ENCODE data around the gene MYO16.

MYO16 gene

DNA sequence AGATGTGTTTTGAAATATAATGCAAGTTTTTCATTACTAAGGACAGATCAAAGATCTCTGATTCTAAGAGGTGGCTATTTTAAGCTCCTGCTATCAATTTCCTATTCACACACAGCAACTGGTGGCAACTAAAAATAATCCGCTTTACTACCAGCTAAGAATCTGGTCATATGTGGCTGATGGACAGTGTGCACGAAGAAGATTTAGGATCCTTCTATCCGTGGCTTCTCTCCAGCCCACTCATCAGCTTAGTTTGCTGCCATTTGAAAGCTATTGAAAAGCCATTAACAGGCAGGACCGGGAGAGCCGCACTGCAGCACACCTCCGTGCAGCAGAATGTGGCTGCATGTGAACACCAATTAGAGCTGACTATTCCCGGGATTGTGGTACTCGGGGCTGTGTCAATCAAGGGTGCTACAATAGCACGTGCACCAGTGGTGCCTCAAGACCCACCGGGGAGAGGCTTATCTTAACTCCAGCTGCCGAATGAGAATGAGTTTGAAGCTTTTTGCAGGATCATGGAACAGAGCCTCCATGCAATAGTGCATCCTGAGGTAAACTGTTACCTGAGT is at the start of gene MYO16:
Gene MYO16 (plus strand): TSS at position 431 of the 572 bp plus-strand sequence. CDS start 234 bp downstream, outside the sequence.
- DNase-seq (ENCODE audit: low read depth), result no peak

- DNase-seq (ENCODE audit: low read depth), result no peak
Observed at GRCh38 chr13:108586826-108587225, 42.6 kb upstream of the MYO16 start.

DNA sequence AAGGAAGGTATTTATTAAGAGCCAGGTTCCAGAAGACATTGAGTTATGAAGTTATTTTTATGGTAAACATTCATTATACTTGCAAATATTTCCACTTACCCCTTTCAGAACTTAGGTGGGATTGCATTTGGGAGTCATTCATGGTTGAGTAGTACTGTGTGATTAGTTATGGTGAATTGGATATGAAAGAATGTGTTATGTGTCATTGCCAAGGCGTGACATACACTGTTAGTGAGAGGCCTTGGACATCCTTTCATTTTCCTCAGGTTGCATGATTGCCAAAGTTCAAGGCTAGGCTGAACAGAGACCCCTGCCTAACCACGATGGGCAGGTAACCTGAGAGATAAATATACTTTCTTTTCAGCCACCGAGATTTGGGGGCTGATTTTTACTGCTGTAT is 40.9 kb upstream of the MYO16 start:
- no peak for DNase-seq (ENCODE audit: low read depth)

DNA sequence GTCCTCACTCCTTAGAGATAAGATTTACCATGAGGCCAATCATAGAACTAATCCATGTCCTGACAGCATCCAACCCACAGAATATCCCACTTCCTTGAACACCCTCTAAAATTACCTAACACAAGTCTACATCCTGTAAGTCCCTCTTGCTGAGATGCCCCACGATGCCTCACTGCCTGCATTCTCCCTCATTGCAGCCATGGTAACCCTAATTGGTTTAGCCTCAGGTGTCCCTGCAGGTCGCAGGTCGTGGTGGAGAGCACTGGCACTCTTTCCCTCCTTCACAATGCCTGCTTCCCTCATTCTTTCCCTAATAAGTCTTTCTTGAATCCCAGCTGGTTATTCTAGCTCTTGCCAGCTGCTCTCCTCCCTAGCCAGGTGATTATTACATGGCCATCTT is 35.3 kb upstream of the MYO16 start:
- no peak for DNase-seq (ENCODE audit: low read depth)

DNA sequence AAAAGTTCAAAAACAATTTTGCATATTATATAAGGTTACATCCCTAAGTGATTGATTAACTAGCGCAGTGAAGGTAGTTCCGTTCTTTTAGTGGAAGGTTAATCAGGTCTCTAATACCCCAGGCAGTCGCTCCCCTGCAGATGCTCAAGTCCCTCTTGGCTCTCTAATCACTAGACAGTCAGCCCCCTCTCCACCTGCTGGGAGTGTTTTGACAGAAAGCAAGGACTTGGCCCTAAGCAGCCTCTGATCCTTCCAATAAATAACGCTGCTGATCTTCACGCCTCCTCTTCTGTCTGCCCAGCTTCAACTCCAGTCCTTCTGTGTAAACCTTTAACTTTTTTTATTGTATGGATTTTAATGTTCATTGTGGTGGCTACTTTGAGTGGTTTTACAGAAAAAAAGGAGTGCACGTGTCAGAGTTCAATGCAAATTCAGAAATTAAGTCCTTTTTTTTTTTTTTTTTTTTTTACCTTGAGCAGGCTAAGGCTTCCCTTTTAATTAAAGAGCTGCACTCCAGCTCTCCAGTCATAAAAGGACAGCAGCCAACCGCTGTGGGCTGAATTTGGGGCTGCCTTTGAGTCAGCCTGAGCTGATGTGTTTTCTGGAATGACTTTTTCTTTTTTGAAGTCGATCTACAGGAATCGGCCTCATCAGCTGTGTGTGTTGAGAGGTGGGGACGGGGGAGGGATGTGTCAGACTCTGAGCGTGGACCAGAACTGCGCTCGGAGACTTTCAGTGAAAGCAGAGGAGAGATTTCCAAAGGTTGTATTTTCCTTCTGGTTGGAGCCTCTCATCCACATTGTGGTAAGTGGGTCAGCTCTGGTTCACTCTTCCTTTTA is 33.8 kb upstream of the MYO16 start:
- no peak for DNase-seq (ENCODE audit: low read depth)

DNA sequence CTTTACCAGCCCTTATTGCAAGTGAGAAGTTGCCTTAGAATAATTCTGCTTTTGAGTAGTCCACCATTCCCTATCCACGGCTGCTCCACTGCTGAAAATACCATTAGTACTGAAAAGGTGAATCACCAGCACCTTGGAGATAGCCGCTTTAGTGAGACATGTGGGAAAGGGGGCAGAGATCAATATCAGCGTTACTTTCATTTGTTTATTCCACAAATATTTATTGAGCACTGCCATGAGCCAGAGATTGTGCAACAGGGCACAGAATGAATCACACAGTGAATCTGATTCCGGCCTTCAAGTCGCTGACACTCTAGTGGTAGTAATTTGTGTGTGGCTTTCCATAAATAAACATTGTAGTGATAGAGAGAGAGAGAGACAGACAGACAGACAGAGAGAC is 31.5 kb upstream of the MYO16 start:
- no peak for DNase-seq (ENCODE audit: low read depth)

GRCh38 chr13:108606424-108606823 is 23.0 kb upstream of the MYO16 start:
- no peak for DNase-seq (ENCODE audit: low read depth)

DNA sequence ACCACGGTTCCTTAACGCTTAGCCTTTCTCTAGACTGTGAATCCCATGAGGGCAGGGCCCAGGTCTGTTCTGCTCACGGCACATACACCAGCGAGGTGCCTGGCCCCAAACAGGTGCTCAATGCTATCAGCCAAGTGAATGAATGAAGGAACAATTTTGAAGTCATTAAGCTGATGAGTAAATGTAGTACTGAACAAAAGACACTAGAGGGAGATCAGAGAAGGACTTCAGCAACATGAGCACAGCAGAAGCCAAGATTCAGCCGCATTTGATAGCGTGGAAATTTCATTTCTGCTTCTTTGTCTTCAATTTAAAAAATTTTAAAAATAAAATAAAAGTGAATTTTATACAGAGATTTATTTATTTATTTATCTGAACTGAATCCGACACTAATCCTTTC is 20.1 kb upstream of the MYO16 start:
- DNase-seq (ENCODE audit: low read depth), result no peak

GRCh38 chr13:108610507-108610906 is 18.9 kb upstream of the MYO16 start:
- DNase-seq (ENCODE audit: low read depth), result no peak

DNA sequence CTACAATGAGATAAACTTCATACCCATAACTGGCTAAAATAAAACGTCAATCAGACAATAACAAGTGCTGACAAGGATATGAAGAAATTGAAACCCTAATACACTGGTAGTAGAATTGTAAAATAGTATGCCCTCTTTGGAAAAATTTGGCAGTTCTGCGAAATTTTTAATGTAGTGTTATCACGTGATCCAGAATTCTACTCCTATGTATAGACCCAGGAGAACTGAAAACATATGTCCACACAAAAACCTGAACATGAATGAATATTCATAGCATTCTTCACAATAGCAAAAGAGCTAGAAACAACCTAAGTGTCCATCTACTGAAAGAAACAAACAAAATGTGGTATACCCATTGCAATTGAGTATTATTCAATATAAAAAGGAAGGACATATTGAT is 14.2 kb upstream of the MYO16 start:
- DNase-seq (ENCODE audit: low read depth), result no peak

DNA sequence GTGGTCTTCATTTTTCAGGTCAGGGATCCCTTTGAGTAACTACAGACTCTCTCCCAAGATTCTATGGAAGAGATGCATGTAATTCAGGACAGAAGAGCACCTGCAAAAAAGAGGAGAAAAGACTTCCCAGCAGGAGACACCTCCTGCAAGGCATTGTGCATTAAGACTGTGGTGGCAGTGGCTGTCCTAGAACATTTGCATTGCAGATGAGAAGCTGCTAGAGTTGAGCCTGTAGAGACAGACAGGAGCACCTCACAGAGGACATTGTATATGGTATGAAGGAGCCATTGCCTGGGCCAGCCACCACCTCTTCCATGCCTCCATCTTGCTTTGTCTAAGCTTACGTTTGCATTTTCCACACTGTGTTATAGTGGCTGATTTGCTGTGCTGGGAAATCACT is 11.2 kb upstream of the MYO16 start:
- DNase-seq (ENCODE audit: low read depth), result no peak

- no peak for DNase-seq (ENCODE audit: low read depth)
Observed at GRCh38 chr13:108621462-108621861, 7.9 kb upstream of the MYO16 start.

DNA sequence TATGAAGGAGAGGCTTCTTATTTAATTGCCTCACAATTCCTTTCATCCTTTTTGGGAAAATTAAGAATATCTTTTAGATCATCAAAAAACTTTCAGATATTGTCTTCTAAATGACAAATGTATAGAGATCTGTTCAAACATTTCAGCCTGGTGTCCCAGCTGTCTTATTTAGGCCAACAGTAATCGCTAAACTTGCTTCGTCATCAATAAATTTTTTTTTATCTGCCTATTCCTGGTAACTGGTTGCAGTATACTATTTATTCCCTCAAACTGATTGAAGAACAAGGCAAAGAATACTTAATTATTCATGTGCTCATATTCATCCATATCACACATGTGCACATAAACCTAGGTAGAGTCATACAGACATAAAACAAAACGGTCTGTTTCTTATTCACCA is 5.3 kb upstream of the MYO16 start:
- DNase-seq (ENCODE audit: low read depth), result no peak

DNA sequence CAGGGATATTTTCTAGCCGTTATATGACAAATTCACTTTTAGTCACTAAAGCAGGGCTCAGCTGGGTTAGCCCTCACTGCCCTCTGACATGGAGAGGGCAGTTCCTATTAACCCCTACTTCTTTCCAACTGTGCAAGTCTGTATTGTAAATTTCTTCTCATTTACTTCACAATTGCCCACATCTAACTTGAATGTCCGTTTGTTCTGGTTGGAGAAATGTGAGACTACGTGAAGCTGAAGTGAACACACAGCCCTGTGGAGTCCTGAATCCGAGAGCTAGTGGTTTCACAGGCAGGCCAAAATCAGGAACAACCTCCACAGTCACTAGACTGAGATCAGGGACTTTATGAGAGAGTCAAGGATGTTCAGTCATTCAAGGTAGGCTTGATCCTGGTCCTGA is 4.4 kb upstream of the MYO16 start:
- DNase-seq (ENCODE audit: low read depth), result no peak

GRCh38 chr13:108629988-108630387 is 577 bp downstream of the MYO16 start:
- DNase-seq (ENCODE audit: low read depth), result no peak

DNA sequence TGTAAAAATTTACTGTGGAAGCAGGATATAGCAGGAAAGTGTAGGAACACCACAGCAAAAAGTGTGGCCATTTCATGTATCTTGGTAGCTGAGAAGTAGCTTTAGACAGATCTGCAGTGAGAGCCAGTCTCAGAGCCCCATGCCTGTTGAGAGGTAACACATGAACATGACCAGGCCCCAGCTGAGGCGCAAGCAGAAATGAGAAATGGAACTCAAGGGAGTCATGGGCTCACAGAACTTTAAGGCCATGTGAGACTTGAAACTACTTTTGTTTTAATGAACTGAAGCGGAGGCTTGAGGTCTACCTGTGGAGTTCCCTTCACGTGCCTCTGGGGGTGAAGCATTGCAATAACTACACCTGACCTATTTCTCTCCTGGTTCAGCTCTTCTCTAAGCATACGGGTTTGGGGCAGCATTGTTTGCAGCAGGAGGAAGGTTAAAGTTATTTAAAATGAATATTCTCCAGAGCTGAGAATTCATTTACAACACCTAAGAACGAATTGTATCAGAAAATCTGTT is 3.3 kb downstream of the MYO16 start:
- DNase-seq (ENCODE audit: low read depth), result no peak

DNA sequence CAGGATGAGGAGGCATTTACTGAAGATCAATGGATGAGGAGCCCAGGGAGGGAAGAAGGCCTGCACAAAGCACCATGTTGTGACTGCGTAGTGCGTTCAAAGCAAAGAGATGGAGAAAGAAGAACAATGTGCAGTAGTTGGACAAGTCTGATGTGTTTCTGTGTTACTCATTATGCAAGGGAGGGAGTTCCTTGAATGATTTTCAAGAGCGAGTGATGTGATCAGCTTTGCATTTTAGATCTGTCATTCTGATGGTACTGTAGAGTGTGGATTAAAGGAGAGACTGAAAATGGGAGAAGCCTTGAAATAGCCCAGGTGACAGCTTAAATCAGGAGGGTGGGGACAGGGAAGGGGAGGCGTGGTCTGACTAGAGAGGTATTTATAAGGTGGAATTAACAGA is 9.5 kb downstream of the MYO16 start:
- no peak for DNase-seq (ENCODE audit: low read depth)

DNA sequence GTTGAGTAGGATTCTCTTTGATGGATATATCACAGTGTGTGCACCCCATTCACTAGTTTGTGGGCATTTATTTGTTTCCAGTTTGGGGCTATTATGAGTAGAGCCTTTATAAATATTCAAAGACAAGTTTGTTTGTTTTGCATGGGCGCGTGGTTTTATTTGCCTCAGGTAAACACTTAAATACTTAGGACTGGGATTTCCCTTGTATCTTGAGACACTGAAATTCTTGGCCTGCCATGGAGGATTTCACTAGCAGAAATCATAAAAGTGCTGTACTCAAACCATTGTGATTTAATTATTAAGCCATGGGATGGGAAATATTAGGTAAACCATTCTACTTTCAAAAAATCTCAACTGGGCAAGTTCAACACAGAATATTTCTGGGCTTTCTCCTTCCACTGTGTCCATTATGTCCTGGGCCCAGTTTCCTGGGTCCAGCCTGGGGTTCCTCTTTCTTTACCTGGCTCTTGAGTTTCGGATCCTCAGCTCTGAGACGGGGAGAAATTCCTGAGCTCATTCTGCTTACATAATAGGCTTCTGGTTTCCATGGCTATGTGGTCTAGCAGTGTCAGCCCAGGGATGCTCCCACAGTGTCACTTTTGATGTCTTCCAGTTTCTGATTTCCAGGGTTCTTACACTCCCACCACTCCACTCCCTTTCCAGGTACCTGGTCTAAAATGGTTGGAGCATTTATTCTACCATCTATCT is 14.4 kb downstream of the MYO16 start:
- DNase-seq (ENCODE audit: low read depth), result no peak

- DNase-seq (ENCODE audit: low read depth), result no peak
Observed at GRCh38 chr13:108645376-108645775, 16.0 kb downstream of the MYO16 start.

DNA sequence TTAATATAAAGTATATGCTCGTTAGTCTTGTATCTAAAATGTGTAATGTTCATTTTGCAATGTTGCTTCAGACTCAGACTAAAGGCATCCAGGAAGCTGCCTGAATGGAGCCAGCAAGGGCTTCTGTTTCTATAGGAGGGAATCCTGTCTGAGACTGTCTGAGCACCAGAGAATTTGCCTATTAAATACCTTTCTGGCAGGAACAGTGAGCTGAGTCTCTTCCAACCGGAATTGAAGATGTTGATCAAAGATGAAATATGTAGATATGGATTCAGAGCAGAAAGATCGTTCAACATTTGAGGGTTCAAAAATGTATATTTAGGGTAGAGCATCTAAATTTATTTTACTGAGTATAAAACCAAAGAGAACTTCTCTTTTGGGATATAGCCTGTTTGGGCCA is 20.9 kb downstream of the MYO16 start:
- DNase-seq (ENCODE audit: low read depth), result no peak

DNA sequence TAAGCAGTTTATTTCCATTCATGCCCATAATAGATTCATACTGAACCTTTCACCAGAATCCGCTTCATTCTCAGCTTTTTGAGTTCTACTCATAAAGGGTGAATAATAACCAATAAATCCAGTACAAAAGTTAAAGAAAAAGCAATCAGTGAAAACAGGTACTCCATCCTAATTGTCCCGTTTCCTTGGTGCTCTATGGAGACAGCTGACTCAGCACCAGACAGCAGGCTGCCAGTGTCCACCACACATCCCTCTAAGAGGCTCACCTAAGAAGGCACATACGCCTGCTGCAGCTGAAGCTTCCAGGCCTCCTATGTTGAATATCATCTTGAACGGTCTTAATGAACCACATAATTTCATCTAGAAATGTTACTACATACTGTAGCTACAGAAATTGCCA is 27.3 kb downstream of the MYO16 start:
- DNase-seq (ENCODE audit: low read depth), result no peak

- DNase-seq (ENCODE audit: low read depth), result no peak
Observed at GRCh38 chr13:108657519-108657918, 28.1 kb downstream of the MYO16 start.

DNA sequence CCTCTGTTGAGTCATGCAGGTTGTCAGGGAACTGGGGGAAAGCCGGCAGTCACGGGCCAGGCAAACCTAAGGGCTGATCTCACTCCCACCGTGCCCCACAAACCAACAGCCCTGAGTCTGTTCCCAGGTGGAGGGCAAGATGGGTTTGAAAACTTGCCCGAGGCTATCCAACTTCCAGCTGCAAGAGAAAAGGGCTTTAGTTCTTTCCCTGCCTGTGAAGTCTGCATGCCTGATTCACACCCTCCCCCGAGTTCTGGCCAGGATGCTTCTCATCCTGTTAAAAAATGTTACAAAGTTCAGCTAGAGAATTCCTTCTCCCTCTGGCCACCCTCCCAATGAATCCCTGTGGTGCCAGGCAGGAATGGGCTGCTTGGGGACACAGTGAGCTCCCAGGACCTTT is 33.1 kb downstream of the MYO16 start:
- no peak for DNase-seq (ENCODE audit: low read depth)
